Adrenal gland (tissue), 12 donors: ENCODE data around the gene NAPSA. TPM values are rescaled to one million over a fixed set of nuclear protein-coding genes. Genes with fewer than 3 reads are reported as not detected.

Experiments used
- DNase-seq, 7 donors: peaks; one replicate each; pipeline ENCODE4 v3.0.0-alpha.2; 2019 to 2020
- H3K27ac ChIP-seq, 5 donors: fragments of 200-600 bp; sonication (generic) in 4 of 5; 1 replicate in 3 of 5; 2 replicates in 2 of 5; pipeline versions ENCODE4 v1.5.1 to v1.8.0; 2016 to 2020; ENCODE audit warnings: mild to moderate bottlenecking in 1 of 5
- H3K27me3 ChIP-seq: fragments of 200-600 bp; 2 replicates; pipeline ENCODE4 v1.8.0; 2021
- H3K36me3 ChIP-seq, 2 donors: fragments of 200-600 bp; replicated peaks in 1 of 2; 1 replicate in 1 of 2; 2 replicates in 1 of 2; pipeline versions ENCODE4 v1.5.1 to v1.8.0; 2018 to 2022
- H3K4me1 ChIP-seq, 2 donors: fragments of 200-600 bp; replicated peaks in 1 of 2; 1 replicate in 1 of 2; 2 replicates in 1 of 2; pipeline versions ENCODE4 v1.5.1 to v1.8.0; 2018 to 2021
- H3K4me3 ChIP-seq, 4 donors: fragments of 200-600 bp; sonication (generic) in 3 of 4; one replicate each; pipeline ENCODE4 v1.5.1; 2016 to 2018
- H3K9me3 ChIP-seq, 3 donors: fragments of 200-600 bp; sonication (generic) in 1 of 3; replicated peaks in 1 of 3; 1 replicate in 2 of 3; 2 replicates in 1 of 3; pipeline versions ENCODE4 v1.5.1 to v1.8.0; 2016 to 2021
- CTCF ChIP-seq, 6 experiments: fragments of 450-650 bp in 4 of 6; fragments of 200-600 bp in 2 of 6; sonication (generic) in 1 of 6; IDR thresholded peaks; 1 replicate in 5 of 6; 2 replicates in 1 of 6; pipeline versions ENCODE4 v1.5.1 to v1.8.0; 2016 to 2021; ENCODE audit warnings: antibody characterized with exemption in 6 of 6, mild to moderate bottlenecking in 2 of 6, moderate library complexity in 1 of 6
- POLR2A ChIP-seq, 2 donors: fragments of 450-650 bp; IDR thresholded peaks; one replicate each; pipeline ENCODE4 v1.6.1; 2017; ENCODE audit warnings: antibody characterized with exemption in 2 of 2, mild to moderate bottlenecking in 2 of 2, moderate library complexity in 1 of 2
- WGBS, 4 donors: extraction: QIAGEN DNeasy Blood & Tissue Kit in 2 of 4; methylation state at CpG; one replicate each; pipeline versions ENCODE4 v1.1.5 to v1.1.7; 2013 to 2017; 5-methylcytosine and 5-hydroxymethylcytosine counted together
- intact Hi-C, 2 donors: fragments of 100-400 bp; cut with DNase I; formaldehyde crosslinking; loops; one replicate each; pipeline versions ENCODE4 v1.14.1 to v1.15.0; 2022 to 2023
- polyA plus RNA-seq, 3 donors: library from polyadenylated mRNA; stranded (reverse); fragments of 200-250 nt in 2 of 3; fragments of 350-450 nt in 1 of 3; fragmentation: Illumina TruSeq in 1 of 3; extraction: RNeasy Lipid Tissue Mini Kit (QIAGEN cat#74804) in 1 of 3; gene quantifications; one replicate each; pipeline ENCODE4 v1.2.3, GENCODE V29; 2013 to 2014
- total RNA-seq, 9 donors: library from RNA; depleted of rRNA in 4 of 9; stranded (reverse); fragments of >200 nt in 4 of 9; fragments of 120-200 nt in 1 of 9; fragmentation: NEBNext Ultra II Directional in 1 of 9; extraction: Animal tissue kit (Norgen Biotek cat#: 25700) in 1 of 9; gene quantifications; one replicate each; pipeline versions ENCODE4 v1.1.0 to v1.2.4, GENCODE V29; 2013 to 2023
- donor health status: healthy with polysubstance abuse.
- donor health status: Bipolar disorder and iron deficiency.
- donor health status: DM: yes; HTN: yes; CAD: no.
- donor health status: DM: no; HTN: no; CAD: no.
- donor health status: DM: no; HTN: no; CAD: no.
- donor health status: DM: yes; HTN: yes; CAD: no.

Gene NAPSA
- total and polyA plus RNA-seq, 12 donors, result 0.14 to 4.5 (median 0.67) TPM; not detected in 3

DNA sequence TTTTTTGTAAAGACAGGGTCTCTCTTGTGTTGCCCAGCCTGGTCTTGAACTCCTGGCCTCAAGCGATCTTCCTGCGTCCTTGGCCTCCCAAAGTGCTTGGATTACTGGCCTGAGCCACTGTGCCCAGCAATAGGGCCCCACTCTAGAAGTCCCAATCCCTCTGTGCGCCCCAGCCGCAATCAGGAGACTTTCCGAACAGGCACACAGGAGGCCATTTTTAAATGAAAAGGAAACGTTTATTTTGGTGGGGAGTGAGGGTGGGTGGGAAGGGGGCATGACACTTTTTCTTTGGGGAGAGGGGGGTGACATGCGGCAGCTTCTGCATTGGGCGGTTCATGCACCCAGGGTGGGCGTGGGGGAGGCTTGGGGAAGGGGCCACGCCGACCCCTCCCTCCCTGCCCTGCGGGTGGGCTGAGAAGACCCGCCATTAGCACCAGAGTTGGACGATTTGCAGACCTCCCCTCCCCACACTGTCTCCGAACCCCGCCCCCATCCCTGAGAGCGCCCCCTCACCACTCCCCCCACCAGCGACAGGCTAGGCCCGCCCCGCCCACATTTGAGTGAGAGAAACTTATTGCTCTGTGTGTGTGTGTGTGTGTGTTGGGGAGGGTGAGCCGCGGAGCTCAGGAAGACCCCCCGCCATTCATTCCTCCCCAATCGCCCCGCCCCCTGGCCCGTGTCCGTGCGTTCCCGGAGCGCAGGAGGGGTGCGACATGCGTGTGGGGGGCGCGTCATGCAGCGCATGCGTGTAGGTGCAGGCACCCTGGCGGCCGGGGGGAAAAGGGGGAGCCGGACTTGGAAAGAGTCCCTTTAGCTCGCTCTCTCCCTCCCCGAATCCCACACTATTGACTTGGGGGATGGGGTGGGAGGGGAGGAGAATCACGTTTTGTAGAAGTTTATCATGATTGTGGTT lies 53.5 kb downstream of the NAPSA start:
- H3K36me3 ChIP-seq, result no peaks in the 10 kb centered on the region
- H3K27ac ChIP-seq, result no peak overlapping the region
- no peaks in the 10 kb centered on the region for H3K4me1 ChIP-seq
- no peaks in the 10 kb centered on the region for H3K9me3 ChIP-seq
- no peak for DNase-seq
- TF ChIP-seq POLR2A (IDR thresholded peaks at IDR 0.05) (no peak), CTCF (IDR thresholded peaks at IDR 0.05) (no peak)
- H3K27me3 ChIP-seq, result peaks cover 26% of the 10 kb centered on the region
- no peak overlapping the region for H3K4me3 ChIP-seq
- 1 to 3% (median 2%) methylated on average over 13 to 42 of the region's 42 CpGs for WGBS, 4 donors
- intact Hi-C loops, result no loop called here

DNA sequence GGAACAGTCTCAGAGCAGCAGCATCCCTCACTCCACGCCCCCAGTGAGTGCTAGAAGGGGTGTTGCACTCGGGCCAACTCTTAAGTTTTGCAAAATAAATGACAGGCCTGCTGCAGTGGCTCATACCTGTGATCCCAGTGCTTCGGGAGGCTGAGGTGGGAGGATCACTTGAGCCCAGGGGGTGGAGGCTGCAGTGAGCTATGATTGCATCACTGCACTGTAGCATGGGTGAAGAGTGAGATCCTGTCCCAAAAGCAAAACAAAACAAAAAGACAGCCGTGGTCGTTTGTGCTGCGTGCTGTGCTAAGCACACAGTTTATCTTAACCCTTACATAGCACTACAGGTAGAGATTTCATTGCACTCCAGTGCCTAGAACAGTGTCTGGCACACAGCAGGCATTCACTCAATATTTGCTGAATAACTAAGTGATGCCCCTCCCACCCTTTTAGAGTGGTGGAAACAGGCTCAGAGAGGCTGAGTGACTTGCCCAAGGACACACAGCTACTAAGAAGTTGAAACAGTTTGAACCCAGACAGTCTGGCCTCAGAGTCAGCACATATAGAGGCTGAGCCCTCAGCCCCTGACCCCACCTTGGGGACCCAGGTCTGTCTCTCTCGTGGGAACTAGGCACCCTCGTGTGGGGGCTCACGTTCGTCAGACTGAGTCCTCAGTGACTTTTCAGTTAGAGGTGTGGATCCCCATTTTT lies 54.5 kb downstream of the NAPSA start:
- 30 to 38% (median 36%) methylated on average over 9 to 10 of the region's 10 CpGs for WGBS, 4 donors
- H3K36me3 ChIP-seq, result no peaks in the 10 kb centered on the region
- no peaks in the 10 kb centered on the region for H3K4me1 ChIP-seq
- no peak overlapping the region for H3K4me3 ChIP-seq
- no peak overlapping the region for H3K27ac ChIP-seq
- peaks cover 26% of the 10 kb centered on the region for H3K27me3 ChIP-seq
- DNase-seq, result no peak
- intact Hi-C loops, result no loop called here
- TF ChIP-seq POLR2A (IDR thresholded peaks at IDR 0.05), result no peak
- no peak for TF ChIP-seq CTCF (IDR thresholded peaks at IDR 0.05)
- no peaks in the 10 kb centered on the region for H3K9me3 ChIP-seq

- no peaks in the 10 kb centered on the region for H3K36me3 ChIP-seq
- DNase-seq, result no peak
- H3K4me1 ChIP-seq, result no peaks in the 10 kb centered on the region
- H3K9me3 ChIP-seq, result no peaks in the 10 kb centered on the region
- no peak overlapping the region for H3K27ac ChIP-seq
- no peak for TF ChIP-seq CTCF (IDR thresholded peaks at IDR 0.05)
- no peak for TF ChIP-seq POLR2A (IDR thresholded peaks at IDR 0.05)
- intact Hi-C loops, result no loop called here
- H3K27me3 ChIP-seq, result peaks cover 18% of the 10 kb centered on the region
- no peak overlapping the region for H3K4me3 ChIP-seq
- WGBS, 4 donors, result 50 to 68% (median 54%) methylated on average over 10 to 16 of the region's 16 CpGs
Observed at GRCh38 chr19:50309396-50310125, 55.9 kb downstream of the NAPSA start.

DNA sequence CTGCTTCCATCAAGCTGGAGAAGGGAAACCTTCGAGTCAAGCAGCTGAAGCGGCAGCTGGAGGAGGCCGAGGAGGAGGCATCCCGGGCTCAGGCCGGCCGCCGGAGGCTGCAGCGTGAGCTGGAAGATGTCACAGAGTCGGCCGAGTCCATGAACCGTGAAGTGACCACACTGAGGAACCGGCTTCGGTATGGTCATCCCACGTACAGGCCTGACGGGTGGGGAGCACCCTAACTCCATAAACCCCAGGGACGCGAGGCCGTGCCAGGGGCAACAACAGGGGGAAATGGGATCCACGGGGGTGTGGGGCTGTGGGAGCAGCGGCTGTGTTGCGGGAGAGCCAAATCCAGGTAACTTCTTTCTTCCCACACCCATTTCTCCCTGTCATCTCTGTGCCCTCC lies 56.4 kb downstream of the NAPSA start:
- peaks cover 14% of the 10 kb centered on the region for H3K27me3 ChIP-seq
- no peaks in the 10 kb centered on the region for H3K36me3 ChIP-seq
- no peak for DNase-seq
- no peaks in the 10 kb centered on the region for H3K4me1 ChIP-seq
- WGBS, 4 donors, result 84 to 86% (median 85%) methylated on average over 15 to 21 of the region's 21 CpGs
- no peaks in the 10 kb centered on the region for H3K9me3 ChIP-seq
- no peak overlapping the region for H3K27ac ChIP-seq
- no peak overlapping the region for H3K4me3 ChIP-seq
- intact Hi-C loops, result no loop called here
- TF ChIP-seq POLR2A (IDR thresholded peaks at IDR 0.05) (no peak), CTCF (IDR thresholded peaks at IDR 0.05) (no peak)
